ENCODE measurements around the gene C16orf90.

Gene C16orf90

DNA sequence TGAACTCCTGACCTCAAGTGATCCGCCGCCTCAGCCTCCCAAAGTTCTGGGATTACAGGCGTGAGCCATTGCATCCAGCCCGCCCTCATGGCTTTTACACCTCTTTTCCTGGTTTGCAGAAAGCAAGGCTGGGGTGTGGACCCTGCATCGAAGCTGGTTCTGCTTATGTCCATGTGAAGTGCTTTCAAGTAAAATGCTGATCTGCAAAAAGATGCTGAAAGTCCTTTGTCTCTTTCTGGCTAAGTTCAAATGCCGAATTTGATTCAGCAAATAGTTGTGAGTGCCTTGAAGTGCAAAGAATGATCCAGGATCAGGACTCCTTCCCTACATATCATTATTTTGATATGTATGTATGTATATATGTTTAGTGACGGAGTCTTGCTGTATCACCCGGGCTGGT is 34.7 kb downstream of the C16orf90 start:
- no peak for DNase-seq

DNA sequence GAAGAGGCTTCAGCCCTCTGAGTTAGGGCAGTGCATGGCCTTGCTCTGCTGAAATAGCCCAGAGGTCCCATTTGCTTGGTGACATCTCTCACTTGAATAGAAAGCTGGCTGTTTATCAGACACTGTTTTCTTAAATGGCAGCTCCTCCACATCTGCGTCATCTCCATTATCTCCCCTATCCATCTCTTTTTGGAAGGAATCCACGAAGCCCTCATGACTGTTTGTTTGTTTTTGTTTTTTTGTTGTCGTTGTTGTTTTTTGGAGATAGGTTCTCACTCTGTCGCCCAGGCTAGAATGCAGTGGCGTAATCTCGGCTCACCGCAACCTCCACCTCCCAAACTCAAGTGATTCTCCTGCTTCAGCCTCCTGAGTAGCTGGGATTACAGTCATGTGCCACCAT is 35.2 kb downstream of the C16orf90 start:
- no peak for DNase-seq

DNA sequence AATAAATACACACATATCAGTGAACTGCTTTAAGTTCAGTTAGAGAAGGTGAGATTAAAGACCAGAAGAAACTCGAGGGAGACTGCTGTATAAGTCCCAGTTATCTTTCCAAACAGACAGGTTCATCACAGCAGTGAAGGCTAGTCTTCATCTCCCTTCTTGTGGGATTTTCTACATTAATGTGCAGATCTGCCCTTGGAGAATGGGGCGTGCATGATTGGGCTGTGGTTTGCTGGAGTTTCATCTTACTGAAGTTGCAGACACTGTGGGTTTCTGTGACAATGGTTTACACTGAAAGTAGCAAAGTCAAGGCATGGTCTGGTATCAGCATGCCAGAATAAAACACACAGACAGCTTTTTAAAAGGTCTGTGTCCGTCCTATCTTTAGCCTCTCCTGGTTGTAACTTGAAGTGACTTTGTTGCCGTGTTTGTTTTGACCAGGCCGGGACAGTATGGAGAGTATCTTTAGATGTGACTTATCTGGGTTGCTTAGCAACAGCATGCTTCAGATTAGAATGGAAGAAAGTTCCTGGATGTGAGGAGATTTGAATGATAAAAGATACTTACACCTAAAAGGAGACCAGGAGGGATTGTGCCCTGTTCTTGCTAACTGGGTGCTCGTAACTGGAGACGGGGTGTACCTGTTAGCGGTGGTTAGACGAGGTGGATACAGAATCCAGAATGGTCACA is 35.7 kb downstream of the C16orf90 start:
- no peak for DNase-seq

DNA sequence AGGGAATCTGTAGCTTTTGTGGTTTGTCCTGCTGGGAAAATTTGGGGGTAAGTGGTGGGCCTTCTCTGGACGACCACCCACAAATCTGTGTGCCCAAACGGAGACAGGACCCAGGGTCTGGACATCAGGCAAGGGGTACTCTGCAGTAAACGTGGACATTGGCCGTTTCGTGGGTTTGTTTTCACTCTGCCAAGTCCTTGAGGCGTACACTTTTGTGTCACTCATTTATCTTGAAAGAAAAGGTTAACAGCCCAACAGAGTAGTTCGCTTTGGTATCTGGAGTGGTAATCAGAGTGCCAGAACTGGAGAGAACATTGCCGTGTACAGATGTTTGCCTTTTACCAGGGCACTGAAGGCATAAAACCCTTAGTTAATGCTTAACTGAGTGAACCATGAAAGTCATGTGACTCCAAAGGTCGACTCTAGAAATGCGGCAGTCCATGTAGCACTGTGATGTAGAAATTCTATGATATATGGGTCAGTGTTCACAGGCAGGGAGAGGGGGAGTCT is 36.4 kb downstream of the C16orf90 start:
- DNase-seq, result no peak

DNA sequence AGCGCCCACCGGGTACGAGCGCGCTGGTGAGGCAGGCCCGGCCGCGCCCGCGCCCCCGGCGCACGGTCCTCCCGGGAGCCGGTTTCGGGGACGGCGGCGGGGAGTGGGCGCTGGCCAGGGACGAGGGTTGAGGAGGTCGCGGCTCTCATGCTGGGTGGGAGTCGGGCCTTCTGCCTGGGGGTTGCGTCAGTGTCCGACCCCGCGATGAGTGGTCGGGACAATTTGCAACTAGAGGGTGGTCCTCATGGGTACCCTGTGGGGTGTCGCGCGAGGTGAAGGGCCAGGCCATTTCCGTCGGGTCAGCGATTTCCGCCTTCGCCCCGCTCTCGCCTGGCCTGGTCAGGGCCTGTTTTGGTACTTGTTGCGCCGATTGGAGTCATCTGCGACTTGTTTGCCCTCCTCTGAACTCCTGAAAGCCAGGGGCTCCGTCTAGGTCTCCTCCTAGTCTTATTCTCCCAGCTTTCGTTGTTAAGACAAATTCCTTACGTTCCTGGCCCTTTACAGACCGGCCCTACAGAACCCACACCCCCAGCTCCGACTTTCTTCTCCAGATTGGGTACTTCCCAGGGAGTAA is 36.9 kb downstream of the C16orf90 start:
- DNase-seq, result peak; percentile 42

DNA sequence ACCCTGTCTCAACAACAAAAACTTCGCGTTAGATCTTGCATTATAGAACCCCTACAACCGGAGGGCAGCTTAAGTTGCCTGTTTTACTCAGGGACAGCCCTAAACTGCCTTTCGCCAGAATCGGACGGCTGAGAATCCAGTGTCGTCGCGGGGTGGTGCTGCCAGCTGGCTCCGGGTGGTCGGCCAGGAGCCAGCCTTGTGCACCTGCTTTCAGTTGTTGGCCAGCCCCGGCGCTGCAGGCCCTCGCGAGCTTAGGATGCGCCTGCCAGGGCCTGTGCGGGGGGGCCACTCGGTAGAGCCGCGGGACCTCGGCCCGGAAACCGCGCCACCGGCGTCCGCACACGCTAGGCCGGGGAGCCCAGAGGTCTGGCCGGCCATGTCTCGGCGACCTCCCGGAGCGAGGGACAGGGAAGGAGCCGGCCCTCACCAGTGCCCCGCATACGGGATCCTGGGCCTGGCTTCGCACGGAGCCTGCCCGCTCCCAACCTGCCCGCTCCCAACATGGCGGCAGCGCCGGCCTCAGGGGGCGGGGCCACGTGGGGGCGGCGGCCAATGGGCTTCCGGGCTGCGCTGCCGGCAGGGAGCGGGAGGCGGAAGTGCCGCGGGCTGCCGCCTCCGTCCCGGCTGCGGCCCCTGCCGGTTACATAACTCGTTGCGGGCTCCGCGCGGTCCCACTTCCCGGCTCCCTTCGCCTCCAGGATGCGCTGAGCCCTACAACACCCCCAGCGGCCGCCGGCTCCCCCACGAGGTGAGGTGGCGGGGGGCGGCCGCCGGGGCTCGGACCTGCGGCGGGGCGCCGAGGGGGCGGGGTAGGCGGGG is 37.6 kb downstream of the C16orf90 start:
- DNase-seq, result peak; percentile 95

DNA sequence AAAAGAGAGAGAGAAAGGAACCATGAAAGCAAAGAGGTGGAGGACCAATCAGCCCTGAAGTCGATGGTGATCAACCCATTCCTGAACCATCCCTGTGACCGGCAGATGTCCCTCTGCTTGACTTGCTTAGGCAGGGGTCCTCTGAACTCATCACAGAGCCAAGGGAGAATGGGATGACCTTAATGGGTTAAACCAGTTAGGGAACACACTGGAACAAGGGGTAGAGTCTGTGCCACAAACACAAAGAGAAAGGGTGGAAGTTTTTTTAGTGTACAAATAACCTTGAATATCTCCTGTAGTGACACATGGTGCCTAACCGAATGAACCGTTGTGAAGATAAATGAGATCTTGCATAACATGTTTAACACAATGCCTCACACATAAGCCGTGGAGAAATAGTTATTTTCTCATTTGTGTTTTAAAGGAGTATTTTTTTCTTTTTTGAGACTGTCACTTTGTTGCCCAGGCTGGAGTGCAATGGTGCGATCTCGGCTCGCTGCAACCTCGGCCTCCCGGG is 40.6 kb downstream of the C16orf90 start:
- no peak for DNase-seq

DNA sequence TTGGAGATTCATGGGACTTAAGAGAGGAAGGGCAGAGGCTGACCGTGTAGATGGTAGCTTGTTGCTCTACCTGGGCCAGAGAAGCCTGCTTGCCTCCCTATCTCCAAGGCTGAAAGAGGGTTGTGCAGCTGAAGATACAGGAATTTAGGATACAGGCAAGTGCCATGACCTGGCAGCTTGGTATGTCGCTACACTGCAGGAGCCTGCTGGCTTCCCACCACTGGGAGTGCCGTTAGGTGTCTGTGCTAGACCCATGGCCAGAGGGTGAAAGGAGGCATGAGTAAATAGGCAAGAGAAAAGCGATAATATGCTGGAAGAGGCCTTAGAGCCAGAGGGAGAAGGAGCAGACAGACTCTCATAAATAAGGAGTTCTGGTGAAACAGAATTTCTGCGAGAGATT is 41.2 kb downstream of the C16orf90 start:
- DNase-seq, result no peak

DNA sequence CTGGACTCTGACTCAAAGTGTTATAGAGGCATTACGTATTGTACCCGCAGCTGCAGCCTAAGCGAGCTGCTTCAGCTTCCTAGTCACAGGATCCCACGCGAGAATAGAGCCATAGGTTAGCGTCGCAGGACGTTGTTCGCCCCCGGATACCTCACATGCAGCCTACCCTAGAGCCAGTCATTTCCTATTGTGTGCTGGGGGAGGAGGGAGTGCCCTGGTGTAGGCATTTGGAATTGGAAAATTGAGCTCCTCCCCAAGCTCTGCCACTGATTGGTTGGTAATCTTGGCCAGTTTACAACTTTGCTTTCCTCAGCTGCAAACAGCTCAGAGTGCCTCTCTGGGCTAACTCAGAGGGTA is 51.3 kb downstream of the C16orf90 start:
- peak; percentile 35 for DNase-seq

All from NCI-H146 (cell line).